SK-N-MC (cell line): ENCODE measurements around the gene TRIM36.
A peak's percentile ranks its signal among the peaks of the same experiment; 100 is the strongest.

ENCODE experiments used
- DNase-seq: peaks from one replicate; pipeline ENCODE4 v3.0.0-alpha.2; 2011; ENCODE audit warnings: low read depth, low spot score
- H3K27ac ChIP-seq: fragments of 200-600 bp; sonication (generic); 2 replicates; pipeline ENCODE4 v1.5.1; 2016; ENCODE audit warnings: mixed run types
- H3K36me3 ChIP-seq: fragments of 200-600 bp; sonication (generic); 2 replicates; pipeline ENCODE4 v1.6.1; 2017; ENCODE audit warnings: antibody characterized with exemption, low read length, mixed read lengths; ENCODE audit not compliant: insufficient read depth
- H3K4me3 ChIP-seq: fragments of 200-600 bp; sonication (generic); 2 replicates; pipeline ENCODE4 v1.5.1; 2016
- H3K9ac ChIP-seq: fragments of 200-600 bp; sonication (generic); 2 replicates; pipeline ENCODE4 v1.8.0; 2017; ENCODE audit warnings: mixed run types, mixed read lengths; ENCODE audit not compliant: insufficient read length
- H3K9me3 ChIP-seq: fragments of 200-600 bp; sonication (generic); 2 replicates; pipeline ENCODE4 v1.6.1; 2017; ENCODE audit warnings: low read depth, mild to moderate bottlenecking, antibody characterized with exemption, low read length, moderate library complexity, mixed read lengths
- EZH2 ChIP-seq: fragments of 200-600 bp; sonication (generic); IDR thresholded peaks from one replicate; pipeline ENCODE4 v1.6.1; 2017; ENCODE audit warnings: antibody characterized with exemption
- FOXP2 ChIP-seq: optimal IDR thresholded peaks from 2 replicates; pipeline ENCODE3; 2011; ENCODE audit warnings: mild to moderate bottlenecking, moderate library complexity; ENCODE audit not compliant: insufficient read depth; ENCODE audit errors: extremely low read length, control extremely low read depth
- POLR2AphosphoS5 ChIP-seq: IDR thresholded peaks from 2 replicates; pipeline ENCODE4 v1.6.1; 2012; ENCODE audit warnings: mild to moderate bottlenecking, low read depth, low read length, borderline replicate concordance

TRIM36 gene, protein sequence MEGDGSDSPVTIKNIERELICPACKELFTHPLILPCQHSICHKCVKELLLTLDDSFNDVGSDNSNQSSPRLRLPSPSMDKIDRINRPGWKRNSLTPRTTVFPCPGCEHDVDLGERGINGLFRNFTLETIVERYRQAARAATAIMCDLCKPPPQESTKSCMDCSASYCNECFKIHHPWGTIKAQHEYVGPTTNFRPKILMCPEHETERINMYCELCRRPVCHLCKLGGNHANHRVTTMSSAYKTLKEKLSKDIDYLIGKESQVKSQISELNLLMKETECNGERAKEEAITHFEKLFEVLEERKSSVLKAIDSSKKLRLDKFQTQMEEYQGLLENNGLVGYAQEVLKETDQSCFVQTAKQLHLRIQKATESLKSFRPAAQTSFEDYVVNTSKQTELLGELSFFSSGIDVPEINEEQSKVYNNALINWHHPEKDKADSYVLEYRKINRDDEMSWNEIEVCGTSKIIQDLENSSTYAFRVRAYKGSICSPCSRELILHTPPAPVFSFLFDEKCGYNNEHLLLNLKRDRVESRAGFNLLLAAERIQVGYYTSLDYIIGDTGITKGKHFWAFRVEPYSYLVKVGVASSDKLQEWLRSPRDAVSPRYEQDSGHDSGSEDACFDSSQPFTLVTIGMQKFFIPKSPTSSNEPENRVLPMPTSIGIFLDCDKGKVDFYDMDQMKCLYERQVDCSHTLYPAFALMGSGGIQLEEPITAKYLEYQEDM

DNA sequence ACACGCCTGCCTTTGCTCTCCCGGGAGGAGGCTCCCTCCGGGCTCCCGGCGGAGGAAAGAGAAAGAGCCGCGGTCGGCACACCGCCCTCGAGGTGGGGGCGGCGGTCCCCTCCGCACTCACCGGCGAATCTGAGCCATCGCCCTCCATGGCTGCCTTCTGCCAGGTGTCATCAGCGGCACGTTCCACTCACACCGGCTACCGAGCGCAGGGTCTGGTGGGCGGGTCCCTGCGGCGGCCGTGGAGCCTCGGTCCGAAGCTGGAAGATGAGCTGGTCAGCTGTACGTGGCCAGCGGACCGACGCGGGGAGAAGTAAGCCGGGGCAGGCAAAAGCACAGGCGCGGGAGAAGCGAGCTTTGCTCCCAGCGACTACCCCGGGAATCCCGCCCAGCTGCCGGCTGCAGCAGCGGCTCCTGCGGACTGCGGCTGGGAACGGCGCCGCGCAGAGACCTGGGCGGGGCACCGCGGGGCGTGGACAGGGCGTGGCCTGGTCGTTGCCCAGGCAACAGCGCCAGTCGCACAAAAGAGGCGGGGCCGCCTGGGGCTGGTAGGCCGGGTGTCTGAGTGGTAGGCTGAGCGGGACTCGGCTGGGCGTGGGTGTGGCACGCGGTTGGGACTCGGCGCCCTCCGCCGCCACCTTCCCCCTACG, at the start of gene TRIM36:
TRIM36 (minus strand) TSS at position 422 of the 647 bp plus-strand sequence; CDS start at position 148, 274 bp downstream.
- Histone ChIP-seq H3K4me3 (peak within 1 kb of the TSS; percentile 98), H3K9me3 (no peaks in the 10 kb centered on the region), H3K27ac (no peak within 1 kb of the TSS), H3K36me3 (no peaks in the 10 kb centered on the region), H3K9ac (peak within 1 kb of the TSS; percentile 84)
- TF ChIP-seq POLR2AphosphoS5 (peak; percentile 92), FOXP2 (peak; percentile 95), EZH2 (no peak)
- DNase-seq = peak; percentile 81

DNA sequence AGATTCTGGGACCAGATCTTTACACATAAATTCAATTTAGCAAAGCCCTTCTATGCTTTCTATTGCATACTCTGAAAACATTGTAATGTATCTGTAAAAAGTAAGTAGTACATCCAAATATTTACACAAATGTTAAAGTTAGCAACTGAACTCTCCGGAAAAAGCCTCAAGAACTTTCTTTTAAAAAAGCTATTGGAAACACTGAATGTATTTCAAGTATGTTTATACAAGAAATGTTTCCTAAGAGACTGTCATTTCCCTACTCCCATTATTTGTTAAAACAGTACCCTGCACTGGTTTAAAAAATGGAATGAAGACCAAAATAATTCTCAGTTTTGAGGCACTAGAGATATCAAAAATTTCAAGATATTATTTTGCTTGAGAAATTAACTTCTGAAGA, 44.8 kb upstream of the TRIM36 start:
- Histone ChIP-seq H3K36me3 (peaks cover 26% of the 10 kb centered on the region), H3K4me3 (no peak overlapping the region), H3K9ac (no peak overlapping the region), H3K27ac (no peak overlapping the region), H3K9me3 (no peaks in the 10 kb centered on the region)
- TF ChIP-seq POLR2AphosphoS5 = no peak
- TF ChIP-seq EZH2 = no peak
- TF ChIP-seq FOXP2 = no peak
- no peak for DNase-seq

DNA sequence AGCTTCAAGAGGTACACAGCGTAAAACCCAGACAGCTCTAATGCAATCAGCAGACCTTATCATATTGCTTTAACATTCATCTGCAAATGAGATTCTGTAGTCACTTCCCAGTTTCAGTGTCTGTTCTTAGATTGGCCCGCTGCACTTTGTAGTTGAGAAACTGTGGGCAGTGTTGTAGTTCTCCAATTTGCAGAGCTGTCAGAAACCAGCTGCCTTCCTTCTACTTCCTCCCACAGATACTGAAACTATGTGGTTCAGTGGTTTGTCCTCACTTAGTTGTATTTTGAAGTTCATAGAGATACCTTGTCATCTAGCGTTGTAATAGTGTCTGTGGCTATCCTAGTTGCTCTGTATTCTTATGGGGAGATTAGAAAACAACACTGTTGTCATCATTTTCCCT, 39.6 kb upstream of the TRIM36 start:
- DNase-seq = no peak
- H3K9ac ChIP-seq = no peak overlapping the region

GRCh38 chr5:115202952-115203351, 33.2 kb upstream of the TRIM36 start:
- no peak for DNase-seq
- Histone ChIP-seq H3K9me3 (no peaks in the 10 kb centered on the region), H3K36me3 (no peaks in the 10 kb centered on the region), H3K4me3 (no peak overlapping the region), H3K27ac (no peak overlapping the region), H3K9ac (no peak overlapping the region)
- TF ChIP-seq FOXP2 (no peak), POLR2AphosphoS5 (no peak), EZH2 (no peak)

More for the DNA sequence above, 39.6 kb upstream of the TRIM36 start:
- Histone ChIP-seq H3K27ac (no peak overlapping the region), H3K9me3 (no peaks in the 10 kb centered on the region), H3K36me3 (peaks cover 12% of the 10 kb centered on the region; the same call in 1 of the 2 replicates), H3K4me3 (no peak overlapping the region)
- TF ChIP-seq FOXP2 (no peak), POLR2AphosphoS5 (no peak), EZH2 (no peak)

- Histone ChIP-seq H3K4me3 (no peak overlapping the region), H3K9me3 (no peaks in the 10 kb centered on the region), H3K9ac (no peak overlapping the region), H3K36me3 (no peaks in the 10 kb centered on the region), H3K27ac (no peak overlapping the region)
- no peak for DNase-seq
- no peak for TF ChIP-seq POLR2AphosphoS5
- no peak for TF ChIP-seq FOXP2
- no peak for TF ChIP-seq EZH2
Observed at GRCh38 chr5:115196161-115196560, 26.5 kb upstream of the TRIM36 start.

- TF ChIP-seq POLR2AphosphoS5 (no peak; the same call in 1 of the 2 replicates), EZH2 (no peak), FOXP2 (peak; percentile 46)
- no peaks in the 10 kb centered on the region for H3K36me3 ChIP-seq
- H3K9ac ChIP-seq = peak overlapping the region; percentile 35
- DNase-seq = peak; percentile 78
- H3K9me3 ChIP-seq = no peaks in the 10 kb centered on the region
- H3K4me3 ChIP-seq = peak overlapping the region; percentile 72
- H3K27ac ChIP-seq = peak overlapping the region; percentile 81
Observed at GRCh38 chr5:115194676-115195075, 25.0 kb upstream of the TRIM36 start.

DNA sequence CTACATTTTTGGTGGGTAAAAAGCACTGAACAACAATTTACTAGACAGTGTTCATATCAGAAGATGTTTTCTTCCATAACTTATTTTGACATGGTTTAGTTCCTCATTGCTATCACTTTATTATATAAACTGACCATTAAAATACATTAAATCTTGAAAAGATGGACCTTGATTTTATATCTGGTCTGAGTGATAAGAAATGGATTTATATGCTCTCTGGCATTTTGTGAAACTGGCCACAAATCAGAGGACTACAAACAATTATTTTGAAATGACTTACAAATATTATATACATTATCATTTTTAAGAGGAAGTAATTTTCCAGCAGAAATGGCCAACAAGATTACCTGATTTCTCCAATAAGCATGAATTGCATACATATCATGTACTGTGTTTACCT, 23.6 kb upstream of the TRIM36 start:
- TF ChIP-seq FOXP2 = no peak
- no peak for TF ChIP-seq POLR2AphosphoS5
- no peak for TF ChIP-seq EZH2
- H3K27ac ChIP-seq = peak overlapping the region; percentile 81; the same call in 1 of the 2 replicates
- no peak overlapping the region for H3K4me3 ChIP-seq
- no peak for DNase-seq
- H3K9ac ChIP-seq = no peak overlapping the region
- no peaks in the 10 kb centered on the region for H3K9me3 ChIP-seq
- H3K36me3 ChIP-seq = no peaks in the 10 kb centered on the region

DNA sequence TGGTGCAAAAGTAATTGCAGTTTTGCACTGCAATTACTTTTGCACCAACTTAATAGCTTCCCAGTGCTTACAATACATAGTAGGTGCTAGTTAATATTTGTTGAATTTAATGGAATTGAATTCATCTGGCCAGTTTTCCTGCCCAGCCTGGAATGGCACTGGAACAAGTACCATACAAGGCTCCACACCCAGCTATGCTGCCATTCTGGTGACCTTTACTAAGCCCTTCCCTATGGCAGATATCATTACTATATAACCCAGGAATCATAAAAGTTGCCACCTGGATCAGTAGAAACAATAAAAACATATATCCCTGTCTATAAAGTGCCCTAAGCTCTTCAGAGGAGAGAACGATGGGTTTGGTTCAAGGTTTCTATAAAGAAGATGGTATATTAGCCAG, 22.4 kb upstream of the TRIM36 start:
- DNase-seq = no peak
- Histone ChIP-seq H3K9ac (no peak overlapping the region), H3K36me3 (no peaks in the 10 kb centered on the region), H3K27ac (no peak overlapping the region), H3K9me3 (no peaks in the 10 kb centered on the region), H3K4me3 (no peak overlapping the region)
- TF ChIP-seq FOXP2 (no peak), EZH2 (no peak), POLR2AphosphoS5 (no peak)
